Colon (tissue), 2 donors: Measurements from ENCODE around the gene TMEM205.
"Not testable (repeated sequence)": the region's sequence is repeated elsewhere in the genome, so short reads cannot be mapped to it uniquely, and the experiment has no call there.

Experiments
- FAIRE-seq: peaks from 2 replicates; lab custom pipeline; 2012; peaks lifted over from hg19 to GRCh38; lab: Jason Lieb, UNC
- donor health status: control.
- donor health status: control.

TMEM205 gene

DNA sequence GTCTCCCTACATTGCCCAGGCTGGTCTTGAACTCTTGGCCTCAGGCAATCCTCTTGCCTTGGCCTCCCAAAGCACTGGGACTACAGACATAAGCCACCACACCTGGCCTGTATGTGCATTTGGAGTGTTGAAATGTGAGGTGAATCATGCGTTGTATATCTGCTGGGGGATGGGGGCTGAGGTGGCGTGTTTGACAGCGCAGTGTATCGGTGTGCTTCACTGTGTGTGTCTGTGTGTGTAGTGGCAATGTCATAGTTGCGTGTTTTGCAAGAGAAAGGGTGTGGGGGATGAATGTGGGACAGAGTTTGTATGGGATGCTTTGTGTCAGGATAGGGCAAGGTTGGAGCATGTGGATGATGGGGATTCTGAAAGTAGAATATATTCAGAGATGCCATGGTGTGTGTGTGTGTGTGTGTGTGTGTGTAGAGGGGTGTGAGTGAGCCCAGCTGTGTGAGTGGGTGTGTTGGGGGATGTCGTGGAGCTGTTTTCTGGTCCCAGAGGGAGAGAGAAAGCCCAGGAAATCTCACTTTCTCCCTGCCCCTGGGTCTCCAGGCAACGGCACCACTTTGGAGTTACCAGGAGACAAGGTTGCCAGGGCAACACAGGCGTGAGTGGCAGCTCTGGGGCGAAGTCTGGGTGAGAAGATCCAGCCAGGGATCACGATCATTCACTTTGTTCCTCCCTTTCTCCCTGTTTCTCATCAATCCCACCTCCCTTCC lies 27.3 kb upstream of the TMEM205 start:
- FAIRE-seq = no peak

DNA sequence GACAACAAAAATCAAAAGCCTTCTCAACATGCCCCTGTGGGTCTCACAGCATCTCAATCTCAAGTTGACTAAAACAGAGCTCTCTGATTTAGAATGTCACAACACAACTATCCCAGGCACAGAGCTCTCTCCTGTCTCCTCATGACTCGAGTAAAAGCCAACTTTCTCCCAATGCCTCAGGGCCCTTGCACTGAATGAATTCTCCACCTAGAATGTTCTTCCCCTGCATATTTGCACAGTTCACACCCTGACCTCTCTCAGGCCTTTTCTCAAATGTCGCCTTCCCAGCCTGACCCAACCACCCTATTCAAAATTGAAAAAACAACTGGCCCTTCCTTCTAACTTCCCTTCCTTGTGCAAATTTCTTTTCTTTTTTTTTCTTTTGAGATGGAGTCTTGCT lies 24.7 kb upstream of the TMEM205 start:
- FAIRE-seq = no peak

DNA sequence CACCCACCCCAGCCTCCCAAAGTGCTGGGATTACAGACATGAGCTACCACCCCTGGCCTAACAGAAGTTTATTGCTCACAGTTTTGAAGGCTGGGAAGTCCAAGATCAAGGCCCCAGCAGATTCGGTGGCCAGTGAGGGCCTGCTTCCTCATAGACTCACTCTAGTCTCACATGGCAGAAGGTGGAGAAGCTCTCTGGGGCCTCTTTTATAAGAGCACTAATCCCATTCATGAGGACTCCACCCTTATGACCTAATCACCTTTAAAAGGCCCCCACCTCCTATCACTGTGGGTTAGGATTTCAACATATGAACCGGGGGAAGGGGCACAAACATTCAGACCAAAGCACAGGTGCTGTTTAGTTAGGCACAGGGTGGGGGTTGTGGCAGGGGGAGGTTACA lies 21.5 kb upstream of the TMEM205 start:
- FAIRE-seq = no peak

DNA sequence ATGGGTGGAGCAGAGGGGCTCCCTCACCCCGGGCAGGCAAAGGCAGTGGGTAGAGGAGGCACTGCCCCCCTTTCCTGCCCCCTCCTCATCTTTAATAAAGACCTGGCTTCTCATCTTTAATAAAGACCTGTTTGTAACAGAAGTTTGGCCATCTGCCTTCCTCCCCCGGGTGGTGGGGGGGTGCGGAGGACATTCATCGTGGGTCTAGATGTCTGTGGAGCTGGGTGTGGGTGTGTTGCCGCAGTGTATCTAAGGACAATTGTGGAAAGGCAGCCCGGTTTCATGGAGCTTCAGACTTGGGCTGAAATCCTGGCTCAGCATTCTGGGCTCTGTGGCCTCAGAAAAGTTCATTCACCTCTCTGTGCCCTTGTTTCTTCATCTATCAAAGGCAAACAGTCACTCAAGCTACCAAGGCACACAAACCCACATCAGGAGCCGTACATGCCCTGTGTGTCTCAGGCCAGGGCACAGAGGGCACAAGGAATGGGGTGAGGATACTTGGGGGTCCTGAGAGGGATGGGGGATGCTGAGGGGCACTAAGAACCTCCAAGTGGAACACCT lies 19.6 kb upstream of the TMEM205 start:
- FAIRE-seq = no peak

DNA sequence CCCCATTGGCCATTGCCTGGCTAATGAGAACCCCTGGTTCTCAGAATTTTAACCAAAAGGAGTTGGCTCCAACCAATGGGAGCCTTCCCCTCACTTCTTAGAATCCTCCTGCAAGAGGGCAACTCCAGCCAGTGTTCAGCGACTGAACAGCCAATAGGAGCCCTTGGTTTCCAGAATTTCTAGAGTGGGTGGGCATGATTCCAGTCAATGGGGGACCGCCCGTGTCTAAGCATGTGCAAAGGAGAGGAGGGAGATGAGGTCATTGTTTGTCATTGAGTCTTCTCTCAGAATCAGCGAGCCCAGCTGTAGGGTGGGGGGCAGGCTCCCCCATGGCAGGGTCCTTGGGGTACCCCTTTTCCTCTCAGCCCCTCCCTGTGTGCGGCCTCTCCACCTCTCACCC lies 18.9 kb upstream of the TMEM205 start:
- FAIRE-seq = no peak

DNA sequence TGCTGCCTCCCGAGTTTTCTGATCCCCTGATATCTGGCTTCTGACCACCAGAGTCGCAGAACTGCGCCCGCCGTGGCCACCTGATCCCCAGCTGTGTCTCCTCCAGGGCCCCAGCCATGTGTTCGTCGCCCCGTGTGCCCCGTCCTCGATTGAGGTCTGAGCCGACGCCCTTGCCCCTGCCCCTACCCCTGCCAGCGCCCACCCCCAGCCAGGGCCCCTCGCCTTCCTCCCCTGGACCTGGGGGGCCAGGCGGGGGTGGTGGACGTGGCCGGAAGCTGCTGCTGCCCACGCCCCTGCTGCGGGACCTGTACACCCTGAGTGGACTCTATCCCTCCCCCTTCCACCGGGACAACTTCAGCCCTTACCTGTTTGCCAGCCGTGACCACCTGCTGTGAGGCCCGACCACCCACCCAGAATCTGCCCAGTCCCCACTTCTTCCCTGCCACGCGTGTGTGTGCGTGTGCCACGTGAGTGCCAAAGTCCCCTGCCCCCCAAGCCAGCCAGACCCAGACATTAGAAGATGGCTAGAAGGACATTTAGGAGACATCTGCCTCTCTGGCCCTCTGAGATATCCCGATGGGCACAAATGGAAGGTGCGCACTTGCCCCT lies 18.3 kb upstream of the TMEM205 start:
- no peak for FAIRE-seq

DNA sequence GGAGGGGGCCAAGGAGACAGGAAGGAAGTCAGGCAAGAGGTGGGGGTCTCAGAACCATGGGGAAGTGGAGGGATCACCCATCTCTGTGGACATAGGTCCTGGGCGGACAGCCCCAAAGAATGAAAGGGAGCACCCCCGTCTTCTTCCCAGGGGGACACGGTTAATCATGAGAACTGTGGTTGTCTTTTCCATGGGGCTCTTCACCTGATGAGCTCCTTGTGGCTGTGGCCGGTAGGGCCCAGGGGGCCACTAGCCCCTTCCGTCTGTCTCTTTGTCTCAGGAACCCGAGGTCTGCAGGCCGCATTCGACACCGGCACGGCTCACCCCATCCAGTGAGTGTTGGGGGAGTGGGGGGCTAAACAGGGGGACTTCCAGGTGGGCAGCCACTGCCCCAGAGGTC lies 17.8 kb upstream of the TMEM205 start:
- FAIRE-seq = no peak

DNA sequence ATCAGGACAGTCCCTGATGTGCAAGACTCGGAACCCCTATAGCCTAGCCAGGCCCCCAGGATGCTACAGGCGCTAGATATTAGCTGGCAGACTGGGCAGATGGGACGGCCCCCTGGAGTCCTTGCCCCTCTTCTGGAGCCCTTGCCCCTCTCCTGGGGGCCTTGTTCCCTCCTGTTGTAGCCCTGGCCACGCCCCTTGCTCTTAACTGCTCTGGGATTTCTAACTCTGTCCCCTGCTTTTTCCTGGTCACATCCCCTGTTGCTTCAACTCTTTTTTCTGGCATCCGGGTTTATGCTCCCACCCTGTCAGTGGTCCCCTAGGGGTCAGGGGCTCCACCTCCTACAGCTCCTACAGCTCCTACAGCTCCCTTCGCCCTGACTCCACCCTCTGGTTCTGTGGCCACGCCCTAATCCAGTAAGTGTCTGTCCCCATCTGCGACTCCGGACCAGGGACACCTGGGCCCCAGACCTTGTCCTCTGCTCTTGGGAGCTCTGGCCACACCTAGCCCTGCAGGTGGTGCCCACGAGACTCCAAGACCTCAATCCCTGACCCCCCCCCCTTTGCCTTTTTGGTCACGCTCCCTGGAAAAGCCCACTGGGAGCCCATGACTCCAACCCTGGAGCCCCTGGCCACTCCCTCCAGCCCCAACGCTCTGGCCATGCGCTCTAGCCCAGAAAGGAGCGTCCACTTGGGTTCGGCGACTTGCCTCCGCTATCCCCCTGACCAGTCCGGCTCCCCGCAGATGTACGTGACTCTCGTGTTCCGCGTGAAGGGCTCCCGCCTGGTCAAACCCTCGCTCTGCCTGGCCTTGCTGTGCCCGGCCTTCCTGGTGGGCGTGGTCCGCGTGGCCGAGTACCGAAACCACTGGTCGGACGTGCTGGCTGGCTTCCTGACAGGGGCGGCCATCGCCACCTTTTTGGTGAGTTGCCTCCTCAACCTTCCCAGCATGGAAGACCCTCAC lies 16.0 kb upstream of the TMEM205 start:
- FAIRE-seq = no peak

DNA sequence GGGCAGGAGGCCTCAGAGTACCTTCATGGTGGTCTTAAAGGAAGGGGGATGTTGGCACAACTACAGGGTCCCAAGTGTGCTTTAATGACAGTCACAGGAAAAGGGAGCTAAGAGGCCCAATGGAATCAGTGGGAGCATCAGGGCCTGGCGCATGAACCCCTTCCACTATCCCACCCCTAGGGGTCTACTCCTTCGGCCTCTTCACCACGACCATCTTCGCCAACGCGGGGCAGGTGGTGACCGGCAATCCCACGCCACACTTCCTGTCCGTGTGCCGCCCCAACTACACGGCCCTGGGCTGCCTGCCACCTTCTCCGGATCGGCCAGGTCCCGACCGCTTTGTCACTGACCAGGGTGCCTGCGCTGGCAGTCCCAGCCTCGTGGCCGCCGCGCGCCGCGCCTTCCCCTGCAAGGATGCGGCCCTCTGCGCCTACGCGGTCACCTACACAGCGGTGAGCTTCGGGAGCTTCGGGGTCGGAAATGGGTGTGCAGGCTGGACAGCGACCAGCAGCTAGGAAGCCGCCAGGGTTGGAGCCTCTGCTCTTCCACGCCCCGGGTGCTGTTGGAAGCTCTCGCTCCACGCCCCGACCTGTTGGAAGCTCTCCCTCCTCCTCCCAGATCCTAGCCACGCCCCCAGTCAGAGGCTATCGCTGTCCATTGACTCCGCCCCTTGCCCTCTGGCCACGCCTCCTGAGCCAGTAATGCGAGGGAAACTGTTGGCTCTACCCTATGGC lies 15.1 kb upstream of the TMEM205 start:
- FAIRE-seq = no peak

DNA sequence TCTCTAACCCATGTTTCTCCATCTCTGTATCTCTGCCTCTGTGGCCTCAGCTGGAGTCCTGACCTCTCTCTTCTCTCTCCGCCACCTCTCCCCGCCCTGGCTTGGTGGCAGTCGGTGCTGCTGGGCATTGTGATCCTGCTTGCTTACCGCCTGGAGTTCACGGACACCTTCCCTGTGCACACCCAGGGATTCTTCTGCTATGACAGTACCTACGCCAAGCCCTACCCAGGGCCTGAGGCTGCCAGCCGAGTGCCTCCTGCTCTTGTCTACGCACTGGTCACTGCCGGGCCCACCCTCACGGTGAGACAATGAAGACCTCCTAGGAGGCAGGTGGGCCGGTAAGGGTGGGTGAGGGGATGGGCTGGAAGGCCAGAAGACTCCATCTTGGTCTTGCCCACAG lies 13.4 kb upstream of the TMEM205 start:
- FAIRE-seq = no peak

DNA sequence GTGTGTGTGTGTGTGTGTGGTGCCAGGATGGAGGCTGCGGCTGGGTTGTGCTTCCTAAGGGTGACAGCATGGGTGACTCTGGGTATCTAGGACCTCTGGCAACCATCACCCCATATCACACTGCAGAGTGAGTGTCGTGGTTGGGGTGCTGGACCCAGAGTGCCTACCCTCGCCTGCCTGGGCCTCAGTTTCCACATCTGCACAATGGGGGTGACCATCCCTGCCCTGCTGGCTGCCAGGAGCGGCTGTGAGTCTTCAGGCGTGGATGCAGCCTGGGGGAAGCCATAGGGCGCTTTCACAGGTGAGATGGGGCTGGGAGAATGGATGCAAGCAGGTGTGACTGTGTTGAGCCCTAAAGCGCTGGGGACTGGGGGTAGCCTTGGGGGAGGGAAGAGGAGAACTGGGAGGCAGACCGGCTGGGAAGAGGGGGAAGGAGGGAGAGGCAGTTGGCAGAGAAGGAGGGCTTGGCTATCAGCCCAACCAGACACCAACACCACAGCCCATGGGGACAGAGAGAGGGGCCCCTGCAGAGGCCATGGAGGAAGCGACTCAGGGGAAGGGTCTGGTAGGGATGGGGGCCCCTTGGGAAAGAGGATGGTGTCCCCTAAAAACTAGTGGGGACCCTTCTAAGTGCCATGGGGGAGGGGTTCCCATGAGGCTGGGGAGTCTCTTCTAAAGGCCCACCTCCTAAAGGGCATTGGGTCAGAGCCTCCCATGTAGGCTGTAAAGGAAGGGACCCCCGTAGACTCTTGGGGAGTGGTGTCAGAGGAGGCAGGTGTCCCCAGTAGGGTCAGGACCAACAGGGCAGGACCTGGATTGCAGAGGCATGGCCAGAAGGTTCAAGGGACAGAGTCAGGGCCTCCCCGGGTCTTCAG lies 10.8 kb upstream of the TMEM205 start:
- FAIRE-seq = no peak

DNA sequence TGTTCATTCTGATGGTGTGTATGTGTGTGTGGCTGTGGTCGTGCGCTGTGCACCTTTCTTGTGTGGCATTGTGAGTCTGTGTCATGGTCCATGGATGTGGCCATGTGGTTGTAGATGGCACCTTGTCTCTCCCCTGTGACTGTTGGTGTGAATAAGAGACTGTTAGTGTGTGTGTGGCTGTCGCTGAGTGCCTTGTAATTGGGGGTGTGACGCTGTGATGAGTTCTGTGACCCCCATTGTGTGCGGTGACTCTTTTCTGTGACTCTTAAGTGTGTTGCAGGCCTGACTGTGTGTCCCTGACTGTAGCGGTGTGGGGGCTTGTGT lies 10.0 kb upstream of the TMEM205 start:
- no peak for FAIRE-seq

DNA sequence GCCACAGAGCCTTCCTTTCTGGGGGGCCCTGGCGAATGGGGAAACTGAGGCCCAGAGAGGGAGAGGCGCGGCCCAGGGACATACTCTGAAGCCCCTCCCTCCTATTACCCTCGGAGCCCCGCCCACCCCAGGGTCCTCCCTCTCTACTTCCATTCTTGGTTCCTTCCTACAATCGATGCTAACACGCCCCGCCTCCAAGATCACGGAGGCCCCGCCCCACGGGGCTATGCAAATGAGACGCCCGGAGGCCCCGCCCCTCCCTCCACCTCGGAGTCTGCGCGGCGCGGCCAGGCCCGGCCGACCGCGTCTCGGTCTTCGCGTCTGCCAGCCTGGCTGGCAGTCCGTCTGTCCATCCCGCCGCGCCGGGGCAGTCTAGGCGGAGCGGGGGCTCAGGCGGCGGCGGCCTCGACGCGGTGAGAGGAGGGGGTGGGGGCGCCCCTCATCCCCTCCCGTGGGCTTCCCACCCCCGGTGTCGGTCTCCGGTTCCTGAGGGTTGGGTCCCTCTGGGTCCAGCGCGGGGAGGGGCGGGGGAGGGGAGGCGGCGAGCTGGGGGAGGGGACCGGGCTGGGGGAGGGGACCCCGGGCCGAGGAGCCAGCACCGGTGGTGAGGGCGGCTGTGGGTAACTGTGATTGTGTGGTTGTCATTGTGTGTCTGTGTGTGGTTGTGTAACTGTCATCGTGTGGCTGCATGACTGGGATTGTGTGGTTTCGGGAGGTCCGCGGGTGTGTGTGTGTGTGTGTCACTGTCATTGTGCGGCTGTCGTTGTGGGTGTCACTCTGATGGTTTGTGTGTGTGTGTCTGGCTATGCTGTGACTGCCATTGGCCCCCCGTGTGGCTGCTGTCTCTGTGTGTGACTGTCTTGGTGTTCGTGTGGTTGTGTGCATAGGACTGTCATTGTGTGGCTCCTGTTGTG lies 9.3 kb upstream of the TMEM205 start, which contains the start of gene PLPPR2:
TSS of gene PLPPR2 (plus strand) at position 273 of the 914 bp plus-strand sequence. CDS start 2,242 bp downstream, outside the sequence.
- no peak for FAIRE-seq

DNA sequence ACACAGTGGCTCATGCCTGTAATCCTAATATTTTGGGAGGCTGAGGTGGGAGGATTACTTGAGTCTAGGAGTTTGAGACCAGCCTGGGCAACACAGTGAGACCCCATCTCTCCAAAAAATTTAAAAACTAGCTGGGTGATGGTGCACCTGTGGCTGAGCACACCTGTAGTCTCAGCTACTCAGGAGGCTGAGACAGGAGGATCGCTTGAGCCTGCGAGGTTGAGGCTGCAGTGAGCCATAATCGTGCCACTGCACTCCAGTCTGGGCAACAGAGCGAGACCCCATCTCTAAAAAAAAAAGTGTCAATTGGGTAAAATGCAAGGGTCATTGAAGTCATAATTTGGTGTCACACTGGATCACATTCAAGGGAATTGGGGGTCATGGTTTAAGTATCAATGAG lies 8.0 kb upstream of the TMEM205 start:
- not testable (repeated sequence) for FAIRE-seq

DNA sequence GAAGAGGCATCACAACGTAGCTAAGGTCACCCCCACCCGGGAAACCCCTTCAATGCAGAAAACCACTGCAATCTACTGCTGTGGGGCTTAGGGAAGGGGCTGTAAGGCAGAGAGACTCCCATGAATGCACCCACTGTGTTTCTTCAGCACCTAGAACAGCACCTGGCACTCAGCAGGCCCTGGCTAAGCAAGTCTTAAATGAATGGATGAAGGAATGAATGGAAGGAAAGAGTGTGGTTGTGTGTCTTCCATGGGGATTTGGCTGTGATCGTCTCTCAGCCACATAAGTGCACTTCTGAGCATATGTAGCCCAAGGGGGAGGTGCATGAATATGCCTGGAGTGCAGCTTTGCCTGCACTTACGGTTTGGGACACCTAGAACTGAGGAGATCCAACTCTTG lies 3.1 kb upstream of the TMEM205 start:
- no peak for FAIRE-seq

DNA sequence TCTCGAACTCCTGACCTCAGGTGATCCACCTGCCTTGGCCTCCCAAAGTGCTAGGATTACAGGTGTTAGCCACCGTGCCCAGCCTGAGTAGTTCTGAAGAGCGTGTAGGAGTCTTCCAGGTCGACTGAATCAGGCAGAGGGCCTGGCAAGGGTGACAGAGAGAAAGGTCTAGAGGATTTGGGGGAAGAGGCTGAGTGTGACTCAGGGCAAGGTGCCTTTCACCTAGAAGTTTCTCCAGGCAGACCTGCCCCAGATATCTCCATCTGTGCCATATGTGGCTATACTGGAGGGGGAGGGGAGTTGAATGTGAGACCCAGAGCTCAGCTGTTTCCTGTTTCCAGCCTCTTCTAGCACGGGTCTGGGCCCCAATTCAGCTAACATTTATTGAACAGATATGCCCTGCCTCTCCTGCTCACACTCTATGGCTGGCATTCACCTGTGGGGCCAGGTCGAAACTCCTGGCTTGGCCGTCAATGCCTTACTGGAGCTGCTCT lies 1.5 kb upstream of the TMEM205 start:
- no peak for FAIRE-seq

DNA sequence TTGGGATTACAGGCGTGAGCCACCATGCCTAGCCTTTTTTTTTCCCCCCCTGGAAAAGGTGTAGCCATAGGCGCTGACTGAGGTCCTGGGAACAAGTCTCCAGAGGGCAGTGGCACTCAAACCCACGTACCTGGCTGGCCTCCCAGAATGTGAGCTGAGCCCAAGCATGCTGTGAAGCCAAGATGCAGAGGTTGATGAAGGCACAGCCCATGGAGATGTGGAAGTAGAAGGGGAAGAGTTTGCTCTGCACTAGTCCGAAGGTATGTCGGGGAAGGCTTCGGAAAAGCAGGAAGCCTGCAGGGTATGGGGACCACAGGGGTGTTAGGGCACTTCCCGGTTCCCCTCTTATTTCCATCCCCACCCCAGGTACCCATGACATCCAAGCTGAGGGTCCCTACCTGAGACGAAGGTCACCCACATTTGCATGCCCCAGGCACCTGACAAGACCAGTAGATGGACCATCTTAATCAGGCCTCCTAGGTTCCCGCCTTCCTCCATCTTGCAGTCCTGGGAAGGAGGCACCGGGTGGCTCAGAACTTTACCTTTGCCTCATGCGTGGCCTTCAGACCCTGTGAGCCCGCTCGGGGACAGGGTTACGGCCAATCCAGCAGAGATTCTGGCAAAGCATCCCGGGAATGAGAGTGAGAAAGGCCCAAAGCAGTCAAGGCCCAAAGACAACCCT lies 805 bp downstream of the TMEM205 start:
- no peak for FAIRE-seq

DNA sequence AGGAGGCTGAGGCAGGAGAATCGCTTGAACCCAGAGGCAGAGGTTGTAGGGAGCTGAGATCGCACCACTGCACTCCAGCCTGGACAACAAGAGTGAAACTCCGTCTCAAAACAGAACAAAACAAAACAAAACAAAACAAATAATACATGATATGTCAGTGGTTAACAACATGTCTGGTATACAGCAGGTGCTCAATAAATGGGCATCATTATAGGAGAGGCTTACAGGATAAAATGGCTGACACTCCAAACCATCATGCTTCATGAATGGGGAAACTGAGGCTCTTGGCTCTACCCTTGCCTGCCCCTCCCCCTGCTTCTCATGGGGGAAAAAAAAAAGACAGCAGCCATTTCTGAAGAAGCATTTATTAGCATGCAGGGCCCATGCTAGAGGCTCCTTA lies 3.6 kb downstream of the TMEM205 start:
- no peak for FAIRE-seq

DNA sequence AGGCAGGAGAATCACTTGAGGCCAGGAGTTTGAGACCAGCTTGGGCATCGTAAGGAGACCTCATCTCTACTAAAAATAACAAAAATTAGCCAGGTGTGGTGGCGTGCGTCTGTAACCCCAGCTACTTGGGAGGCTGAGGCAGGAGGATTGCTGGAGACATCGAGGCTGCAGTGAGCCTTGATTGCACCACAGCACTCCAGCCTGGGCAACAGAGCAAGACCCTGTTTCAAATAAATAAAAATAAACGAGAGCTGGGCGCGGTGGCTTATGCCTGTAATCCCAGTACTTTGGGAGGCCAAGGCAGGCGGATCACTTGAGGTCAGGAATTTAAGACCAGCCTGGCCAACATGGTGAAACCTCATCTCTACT lies 6.0 kb downstream of the TMEM205 start:
- FAIRE-seq = not testable (repeated sequence)
